ENCODE data around the gene CHD1L. TPM values are rescaled to one million over a fixed set of nuclear protein-coding genes. Genes with fewer than 3 reads are reported as not detected.
"Not testable (repeated sequence)": the region's sequence is repeated elsewhere in the genome, so short reads cannot be mapped to it uniquely, and the experiment has no call there.

CHD1L gene
- 84.6 and 85.5 TPM in 2 replicates for total RNA-seq
- long read RNA-seq, transcript CHD1L-202 (23 exons, 2,967 nt): major isoform, 154 of 285 reads
- long read RNA-seq, partial matches to known transcripts: 67 of 285 reads
- long read RNA-seq, other reads (novel, unspliced or antisense): 59 of 285 reads

DNA sequence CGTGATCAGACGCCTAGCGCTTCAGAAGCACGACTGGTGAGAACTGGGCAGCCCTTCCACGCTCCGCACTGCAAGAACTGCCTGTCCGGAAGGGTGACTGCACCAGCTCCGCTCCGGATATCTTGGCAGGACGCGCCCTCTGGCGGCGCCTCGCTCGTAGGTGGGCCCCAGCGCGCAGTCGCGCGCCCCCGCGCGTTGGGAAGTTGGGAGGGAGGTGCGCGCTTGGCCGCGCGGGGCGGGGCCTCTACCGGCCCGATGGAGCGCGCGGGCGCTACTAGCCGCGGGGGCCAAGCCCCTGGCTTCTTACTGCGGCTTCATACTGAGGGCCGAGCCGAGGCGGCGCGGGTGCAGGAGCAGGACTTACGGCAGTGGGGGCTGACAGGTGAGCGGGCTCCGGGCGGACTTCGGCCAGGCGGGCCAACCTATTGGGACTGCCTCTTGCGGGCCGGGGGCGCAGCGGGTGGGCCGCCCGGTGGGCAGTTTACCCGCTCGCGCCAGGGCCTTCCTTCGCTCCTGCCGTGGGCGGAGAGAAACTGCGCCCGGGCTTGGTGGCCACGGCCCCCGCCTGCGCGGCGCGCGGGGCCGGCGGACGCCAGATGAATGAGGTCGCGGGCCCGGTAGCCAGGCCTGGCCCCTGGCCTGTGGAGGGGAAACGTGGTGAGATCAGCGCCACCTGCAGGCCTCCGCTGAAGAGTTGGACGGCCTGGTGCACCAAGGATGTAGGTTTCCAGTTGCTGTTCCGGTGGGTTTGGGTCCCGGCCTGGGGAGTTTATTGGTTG lies at the start of gene CHD1L:
TSS of gene CHD1L (plus strand) at position 236 of the 779 bp plus-strand sequence. CDS start at position 256, 20 bp downstream.
- Mint-ChIP-seq H3K36me3 (ENCODE audit: low read depth) (peaks cover 6% of the 10 kb centered on the region), H3K27me3 (ENCODE audit: low read depth) (peaks cover 2% of the 10 kb centered on the region), H3K4me3 (peak within 1 kb of the TSS; percentile 99), H3K9me3 (no peaks in the 10 kb centered on the region), H3K4me1 (peaks cover 37% of the 10 kb centered on the region), H3K27ac (ENCODE audit: unreplicated experiment) (peak within 1 kb of the TSS; percentile 40)
- DNase-seq (ENCODE audit: low read depth, low spot score): peak; percentile 92
- TF ChIP-seq CTCF (conservative IDR thresholded peaks at IDR 0.05): peak; percentile 77

GRCh38 chr1:147197324-147197723 lies 45.2 kb upstream of the CHD1L start:
- DNase-seq (ENCODE audit: low read depth, low spot score); H3K27ac Mint-ChIP-seq (ENCODE audit: unreplicated experiment); H3K4me3 Mint-ChIP-seq; H3K9me3 Mint-ChIP-seq; H3K27me3 Mint-ChIP-seq (ENCODE audit: low read depth); H3K4me1 Mint-ChIP-seq: not testable (repeated sequence)
- peaks cover 17% of the 10 kb centered on the region for H3K36me3 Mint-ChIP-seq (ENCODE audit: low read depth)

DNA sequence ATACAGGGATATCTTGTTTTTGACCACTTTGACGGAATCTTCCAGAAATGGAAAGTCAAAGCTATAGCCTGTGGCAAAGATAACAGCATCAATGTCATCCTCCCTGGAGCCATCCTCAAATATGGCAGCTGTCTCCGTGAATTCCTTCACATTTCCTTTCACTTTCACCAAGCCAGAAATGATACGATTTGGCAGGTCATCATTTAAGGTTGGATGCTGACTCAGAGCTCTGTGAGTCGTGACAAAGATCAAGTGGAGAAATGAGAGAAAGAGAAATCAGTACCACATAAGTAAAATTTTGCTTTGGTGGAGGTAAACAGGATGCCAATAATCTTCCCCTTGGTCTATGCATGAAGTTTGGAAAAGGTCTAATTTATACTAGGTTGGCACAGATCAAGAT lies 41.2 kb upstream of the CHD1L start:
- no peak for TF ChIP-seq CTCF (conservative IDR thresholded peaks at IDR 0.05)
- Mint-ChIP-seq H3K9me3 (peaks cover 2% of the 10 kb centered on the region), H3K4me1 (no peaks in the 10 kb centered on the region), H3K36me3 (ENCODE audit: low read depth) (peaks cover 16% of the 10 kb centered on the region), H3K27ac (ENCODE audit: unreplicated experiment) (no peak overlapping the region), H3K4me3 (no peak overlapping the region), H3K27me3 (ENCODE audit: low read depth) (no peaks in the 10 kb centered on the region)
- DNase-seq (ENCODE audit: low read depth, low spot score): no peak

DNA sequence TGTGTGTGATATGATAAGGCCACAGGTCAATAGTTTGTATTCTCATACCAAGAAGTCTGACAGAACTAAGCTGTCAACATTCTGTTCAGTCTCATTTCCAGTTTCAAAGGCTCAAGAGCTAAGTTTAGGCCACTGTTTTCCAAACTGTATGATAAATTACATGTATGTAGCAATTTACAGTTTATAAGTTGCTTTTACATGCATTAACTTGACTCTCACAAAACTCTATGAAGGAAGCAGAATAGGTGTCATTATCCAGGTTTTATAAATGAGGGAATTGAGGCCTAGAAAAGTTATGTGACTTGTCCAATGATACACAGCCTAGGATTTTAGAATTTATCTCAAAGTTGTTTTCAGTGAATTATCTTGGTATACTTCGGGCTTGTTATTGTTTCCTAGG lies 40.7 kb upstream of the CHD1L start:
- no peak for TF ChIP-seq CTCF (conservative IDR thresholded peaks at IDR 0.05)
- H3K9me3 Mint-ChIP-seq: peaks cover 2% of the 10 kb centered on the region

GRCh38 chr1:147202576-147202975 lies 39.9 kb upstream of the CHD1L start:
- no peak for DNase-seq (ENCODE audit: low read depth, low spot score)

More for the DNA sequence above, 40.7 kb upstream of the CHD1L start:
- Mint-ChIP-seq H3K27me3 (ENCODE audit: low read depth) (no peaks in the 10 kb centered on the region), H3K4me3 (no peak overlapping the region), H3K27ac (ENCODE audit: unreplicated experiment) (no peak overlapping the region), H3K4me1 (no peaks in the 10 kb centered on the region), H3K36me3 (ENCODE audit: low read depth) (peaks cover 16% of the 10 kb centered on the region)
- DNase-seq (ENCODE audit: low read depth, low spot score): no peak

More at GRCh38 chr1:147202576-147202975, 39.9 kb upstream of the CHD1L start:
- TF ChIP-seq CTCF (conservative IDR thresholded peaks at IDR 0.05): no peak
- Mint-ChIP-seq H3K9me3 (peaks cover 2% of the 10 kb centered on the region), H3K36me3 (ENCODE audit: low read depth) (peaks cover 14% of the 10 kb centered on the region), H3K27me3 (ENCODE audit: low read depth) (no peaks in the 10 kb centered on the region), H3K4me1 (no peaks in the 10 kb centered on the region), H3K27ac (ENCODE audit: unreplicated experiment) (no peak overlapping the region), H3K4me3 (no peak overlapping the region)

All from neural crest cell (in vitro differentiated cells).